HepG2 (cell line): ENCODE measurements around the gene FOXA3. TPM values are rescaled to one million over a fixed set of nuclear protein-coding genes. Genes with fewer than 3 reads are reported as not detected.

ENCODE experiments used
- ATAC-seq: fragments of 200-7000 bp; cut with Tn5 transposase; 3 replicates; pipeline ENCODE4 v1.9.1; 2020; ENCODE audit warnings: mild to moderate bottlenecking, moderate library complexity
- BruUV-seq: library from RNA; stranded (reverse); fragments of 400-500 nt; replicated peaks from 2 replicates; lab custom pipeline; 2021; lab: Mats Ljungman, UMichigan
- CTCF ChIA-PET: fragments of 300-600 bp; formaldehyde crosslinking; extraction: SDS; loops from one replicate; lab custom pipeline; 2021; ENCODE audit warnings: low total read pairs, inconsistent platforms, low intra/inter-chr PET ratio; lab: Yijun Ruan, JAX
- POLR2A ChIA-PET: fragments of 350-600 bp; sonication (Branson Sonifier 250); formaldehyde crosslinking; loops from one replicate; lab custom pipeline; 2020; ENCODE audit warnings: antibody characterized with exemption, inconsistent platforms; lab: Yijun Ruan, JAX
- DNase-seq: peaks from one replicate; pipeline ENCODE4 v3.0.0-alpha.2; 2015; ENCODE audit warnings: low spot score
- FAIRE-seq: peaks from 3 replicates; lab custom pipeline; 2011; peaks lifted over from hg19 to GRCh38; lab: Jason Lieb, UNC
- H2AFZ ChIP-seq: one replicate; pipeline ENCODE4 v1.6.1; 2011; ENCODE audit warnings: low read length, inconsistent platforms
- H3K27ac ChIP-seq: fragments of 300-600 bp; 3 replicates; pipeline ENCODE4 v1.8.0; 2011; ENCODE audit warnings: mixed run types, mild to moderate bottlenecking, mixed read lengths, low read length, inconsistent platforms; ENCODE audit not compliant: insufficient read depth; ENCODE audit errors: extremely low read length
- H3K27me3 ChIP-seq, 2 experiments: fragments of 200-600 bp in 1 of 2; 2 replicates in 1 of 2; 3 replicates in 1 of 2; pipeline versions ENCODE4 v1.6.0 to v1.8.0; 2011; ENCODE audit warnings: low read length in 2 of 2, mild to moderate bottlenecking in 2 of 2, moderate library complexity in 2 of 2, inconsistent platforms in 1 of 2; ENCODE audit not compliant: insufficient read depth in 2 of 2, control insufficient read depth in 1 of 2
- H3K36me3 ChIP-seq, 2 experiments: fragments of 200-600 bp in 1 of 2; replicated peaks in 1 of 2; 2 replicates in 1 of 2; 3 replicates in 1 of 2; pipeline versions ENCODE4 v1.5.1 to v1.8.0; 2011; ENCODE audit warnings: low read length in 2 of 2, inconsistent platforms in 1 of 2; ENCODE audit not compliant: insufficient read depth in 2 of 2, control insufficient read depth in 1 of 2
- H3K4me1 ChIP-seq: 2 replicates; pipeline ENCODE4 v1.5.1; 2012; ENCODE audit warnings: low read length, inconsistent platforms; ENCODE audit not compliant: insufficient read depth
- H3K4me2 ChIP-seq: 2 replicates; pipeline ENCODE4 v1.6.0; 2011; ENCODE audit warnings: low read depth, low read length, inconsistent platforms
- H3K4me3 ChIP-seq, 3 experiments: fragments of 200-600 bp in 1 of 3; sonication (generic), shearing (Covaris generic) in 1 of 3; replicated peaks in 1 of 3; 2 replicates each; pipeline ENCODE4 v1.5.1; 2011 to 2016; ENCODE audit warnings: low read length in 3 of 3, inconsistent platforms in 2 of 3, low read depth in 2 of 3, mild to moderate bottlenecking in 2 of 3, control low read depth in 1 of 3, mixed read lengths in 1 of 3; ENCODE audit not compliant: insufficient read depth in 1 of 3
- H3K79me2 ChIP-seq: one replicate; pipeline ENCODE4 v1.6.1; 2011; ENCODE audit warnings: low read length, inconsistent platforms; ENCODE audit not compliant: insufficient read depth
- H3K9ac ChIP-seq: 2 replicates; pipeline ENCODE4 v1.6.0; 2011; ENCODE audit warnings: mild to moderate bottlenecking, low read depth, low read length, inconsistent platforms; ENCODE audit not compliant: insufficient read depth
- H3K9me3 ChIP-seq: 2 replicates; pipeline ENCODE4 v1.5.1; 2012; ENCODE audit warnings: mild to moderate bottlenecking, low read length
- H4K20me1 ChIP-seq: 2 replicates; pipeline ENCODE4 v1.6.0; 2011; ENCODE audit warnings: inconsistent platforms, mild to moderate bottlenecking, low read length, moderate library complexity; ENCODE audit not compliant: insufficient read depth
- AGO2 ChIP-seq: fragments of 200-400 bp; formaldehyde crosslinking; optimal IDR thresholded peaks from 2 replicates; pipeline ENCODE3; 2017; ENCODE audit warnings: mild to moderate bottlenecking, low read depth, low read length, moderate library complexity
- IRF1 ChIP-seq: sonication (generic); formaldehyde crosslinking; IDR thresholded peaks from 2 replicates; pipeline ENCODE4 v1.4.0; 2020; ENCODE audit warnings: low read depth, mild to moderate bottlenecking, missing genetic modification reagents
- KMT2A ChIP-seq: sonication (generic); formaldehyde crosslinking; IDR thresholded peaks from 2 replicates; pipeline ENCODE4 v1.4.0; 2020; ENCODE audit warnings: missing genetic modification reagents
- LCORL ChIP-seq, 2 experiments: fragments of 450-650 bp in 1 of 2; sonication (generic) in 1 of 2; formaldehyde crosslinking in 1 of 2; IDR thresholded peaks; 2 replicates each; pipeline versions ENCODE4 v1.5.0 to v1.6.1; 2017 to 2020; ENCODE audit warnings: antibody characterized with exemption in 1 of 2, missing genetic modification reagents in 1 of 2
- POLR2AphosphoS2 ChIP-seq: IDR thresholded peaks from 2 replicates; pipeline ENCODE4 v1.6.1; 2011; ENCODE audit warnings: low read depth, low read length, improper control_type of control experiment
- POLR2G ChIP-seq: fragments of 200-400 bp; formaldehyde crosslinking; IDR thresholded peaks from 2 replicates; pipeline ENCODE4 v1.6.1; 2018; ENCODE audit warnings: mild to moderate bottlenecking, low read depth, low read length, moderate library complexity
- ZFP91 ChIP-seq: sonication (generic); formaldehyde crosslinking; IDR thresholded peaks from 2 replicates; pipeline ENCODE4 v1.9.0; 2022; ENCODE audit warnings: missing genetic modification reagents, mild to moderate bottlenecking, borderline replicate concordance
- ZFX ChIP-seq: sonication (generic); formaldehyde crosslinking; IDR thresholded peaks from 2 replicates; pipeline ENCODE4 v1.4.0; 2020; ENCODE audit warnings: mild to moderate bottlenecking, low read depth, missing genetic modification reagents, moderate library complexity
- ZNF224 ChIP-seq: sonication (generic); formaldehyde crosslinking; IDR thresholded peaks from 2 replicates; pipeline ENCODE4 v1.5.0; 2020; ENCODE audit warnings: mild to moderate bottlenecking, missing genetic modification reagents
- ZNF644 ChIP-seq: IDR thresholded peaks from 2 replicates; pipeline ENCODE4 v1.6.1; 2016; ENCODE audit warnings: low read depth
- ZNF891 ChIP-seq: sonication (generic); formaldehyde crosslinking; IDR thresholded peaks from 2 replicates; pipeline ENCODE4 v1.5.0; 2020; ENCODE audit warnings: mild to moderate bottlenecking, missing genetic modification reagents
- WGBS: methylation state at CpG from one replicate; pipeline ENCODE4 v1.1.6; 2017; ENCODE audit warnings: low lambda C conversion rate; 5-methylcytosine and 5-hydroxymethylcytosine counted together
- in situ Hi-C: cut with HindIII; loops from 2 replicates; pipeline ENCODE4 v1.10.0; 2017; ENCODE audit warnings: low pct_unique_long_range_greater_than_20kb; ENCODE audit not compliant: extremely low pct_ligation_motif_present
- intact Hi-C: fragments of 100-400 bp; cut with micrococcal nuclease; formaldehyde crosslinking; loops from one replicate; pipeline ENCODE4 v1.10.0; 2022; ENCODE audit not compliant: unreplicated experiment
- polyA plus RNA-seq, 8 experiments: library from polyadenylated mRNA; depleted of rRNA in 3 of 8; stranded (reverse) in 7 of 8; unstranded in 1 of 8; fragments of >200 nt; fragmentation: Illumina TruSeq in 4 of 8; extraction: Trizol in 4 of 8; gene quantifications; 2 replicates each; pipeline versions ENCODE4 v1.2.1 to v1.2.3, GENCODE V29; 2011 to 2016; ENCODE audit warnings: low read depth in 4 of 8, missing spikeins in 1 of 8, mixed read lengths in 1 of 8; ENCODE audit not compliant: insufficient read depth in 1 of 8
- total RNA-seq, 5 experiments: library from RNA; depleted of rRNA; stranded (reverse); fragments of >200 nt; fragmentation: Illumina TruSeq; extraction: Trizol; gene quantifications; 2 replicates each; pipeline ENCODE4 v1.2.3, GENCODE V29; 2016; ENCODE audit warnings: low read depth in 1 of 5

The FOXA3 gene
- total and polyA plus RNA-seq, 2 of the 13 experiments (the other 11 are each of a cell fraction or from before 2014, with no cell fraction given): 29.8 to 47.6 TPM

- no peak for DNase-seq
- TF ChIP-seq POLR2AphosphoS2 (no peak), ZFP91 (CRISPR knock-in tag) (peak; percentile 27; the same call in 1 of the 2 replicates), ZNF644 (CRISPR knock-in tag) (no peak), AGO2 (peak; percentile 64), LCORL (IDR thresholded peaks at IDR 0.05) (no peak), LCORL (CRISPR knock-in tag; IDR thresholded peaks at IDR 0.05) (0 out of 2 replicates have a peak, but pooled peaks have one; percentile 27), POLR2G (peak; percentile 56), IRF1 (CRISPR knock-in tag) (0 out of 2 replicates have a peak, but pooled peaks have one; percentile 16), KMT2A (CRISPR knock-in tag) (no peak), ZNF891 (CRISPR knock-in tag) (0 out of 2 replicates have a peak, but pooled peaks have one; percentile 20), ZFX (CRISPR knock-in tag) (0 out of 2 replicates have a peak, but pooled peaks have one; percentile 10), ZNF224 (CRISPR knock-in tag) (0 out of 2 replicates have a peak, but pooled peaks have one; percentile 52)
- H3K27ac ChIP-seq: peak overlapping the region; percentile 49
- H3K4me1 ChIP-seq: peaks cover 57% of the 10 kb centered on the region
- H4K20me1 ChIP-seq: 0 out of 2 replicates have a peak, but pooled peaks cover 14% of the 10 kb centered on the region
- no TSS peak for BruUV-seq
- peaks cover 60% of the 10 kb centered on the region for H3K79me2 ChIP-seq
- in situ Hi-C loops: no loop called here
- intact Hi-C loops: no loop called here
- ChIA-PET CTCF (interaction anchor here (5.8 kb wide), 1 partner anchor 17 kb away, joined by 263 read pairs; the partner anchor contains the start of gene IRF2BP1), POLR2A (interaction anchor here (0.9 to 13.2 kb wide), 3 partner anchors 10 to 29 kb away, joined by 3 to 388 read pairs (median 4); partner anchors contain the start of gene IRF2BP1)
- H3K27me3 ChIP-seq: no peaks in the 10 kb centered on the region; a peak in 1 of 5 replicates
- H2AFZ ChIP-seq: no peak overlapping the region
- no peaks in the 10 kb centered on the region; a peak in 1 of 5 replicates for H3K36me3 ChIP-seq
- H3K9me3 ChIP-seq: no peaks in the 10 kb centered on the region
- FAIRE-seq: no peak
- ATAC-seq: no peak
- H3K4me3 ChIP-seq: peak overlapping the region; percentile 90 to 97 (median 92)
- H3K9ac ChIP-seq: peak overlapping the region; percentile 80; the same call in 1 of the 2 replicates
- WGBS: 75% methylated on average over 7 of the region's 11 CpGs
- peak overlapping the region; percentile 79 for H3K4me2 ChIP-seq
These were observed 2.5 kb downstream of the FOXA3 start for GRCh38 chr19:45866400-45867176.
